Forelimb muscle (tissue), 1 donor: Measurements from ENCODE around the gene RBM38. TPM values are rescaled to one million over a fixed set of nuclear protein-coding genes. Genes with fewer than 3 reads are reported as not detected.

Experiments
- DNase-seq: peaks from one replicate; pipeline ENCODE4 v3.0.0-alpha.2; 2013; ENCODE audit warnings: low read depth
- polyA plus RNA-seq: library from polyadenylated mRNA; unstranded; fragments of 120-200 nt; gene quantifications from one replicate; pipeline ENCODE4 v1.2.1, GENCODE V29; 2013; ENCODE audit not compliant: insufficient read length

Gene RBM38
- polyA plus RNA-seq, 1 donor, result 61.8 TPM

GRCh38 chr20:57391439-57392301 lies 474 bp downstream of the RBM38 start:
- DNase-seq, result no peak

GRCh38 chr20:57392512-57393271 lies 1.5 kb downstream of the RBM38 start:
- no peak for DNase-seq

- DNase-seq, result no peak
Observed at GRCh38 chr20:57393321-57394120, 2.3 kb downstream of the RBM38 start.

GRCh38 chr20:57394121-57395082 lies 3.2 kb downstream of the RBM38 start:
- no peak for DNase-seq

GRCh38 chr20:57395111-57395966 lies 4.1 kb downstream of the RBM38 start:
- no peak for DNase-seq

GRCh38 chr20:57396212-57396983 lies 5.2 kb downstream of the RBM38 start:
- DNase-seq, result no peak

GRCh38 chr20:57396984-57397692 lies 5.9 kb downstream of the RBM38 start:
- no peak for DNase-seq

- DNase-seq, result no peak
Observed at GRCh38 chr20:57397693-57398108, 6.5 kb downstream of the RBM38 start.

- DNase-seq, result no peak
Observed at GRCh38 chr20:57398231-57398821, 7.1 kb downstream of the RBM38 start.

GRCh38 chr20:57398901-57399535 lies 7.8 kb downstream of the RBM38 start:
- no peak for DNase-seq

- no peak for DNase-seq
Observed at GRCh38 chr20:57399587-57400155, 8.5 kb downstream of the RBM38 start.

- DNase-seq, result no peak
Observed at GRCh38 chr20:57400231-57400701, 9.1 kb downstream of the RBM38 start.

- DNase-seq, result no peak
Observed at GRCh38 chr20:57400821-57401564, 9.8 kb downstream of the RBM38 start.

GRCh38 chr20:57401565-57401918 lies 10.3 kb downstream of the RBM38 start:
- DNase-seq, result no peak

GRCh38 chr20:57402206-57403125 lies 11.3 kb downstream of the RBM38 start:
- DNase-seq, result no peak
